ENCODE measurements around the gene CPNE5.
"Not testable (repeated sequence)": the region's sequence is repeated elsewhere in the genome, so short reads cannot be mapped to it uniquely, and the experiment has no call there.

The CPNE5 gene

DNA sequence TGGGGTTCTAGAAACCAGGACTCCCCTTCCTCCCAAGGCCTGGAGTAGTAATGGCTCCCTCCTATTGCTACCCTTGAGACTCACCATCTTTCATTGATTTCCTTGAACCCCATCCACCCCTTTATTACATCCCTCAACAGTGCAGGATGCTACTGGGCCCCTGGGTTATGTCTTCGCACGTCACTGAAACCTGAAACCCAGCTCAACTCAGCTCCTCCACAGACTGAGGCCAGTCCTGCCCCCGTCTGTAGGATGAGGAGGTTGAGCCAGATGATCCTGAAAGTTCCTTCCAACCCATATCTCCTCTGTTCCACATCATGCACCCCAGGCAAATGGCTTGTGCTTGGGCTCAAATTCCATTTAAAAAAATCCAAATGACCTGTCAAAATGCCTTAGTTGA, 21.4 kb downstream of the CPNE5 start:
- Mint-ChIP-seq H3K4me3 (no peak overlapping the region), H3K4me1 (ENCODE audit: low read depth) (no peaks in the 10 kb centered on the region), H3K27ac (no peak overlapping the region), H3K9me3 (no peaks in the 10 kb centered on the region), H3K36me3 (ENCODE audit: low read depth) (no peaks in the 10 kb centered on the region), H3K27me3 (no peaks in the 10 kb centered on the region)

DNA sequence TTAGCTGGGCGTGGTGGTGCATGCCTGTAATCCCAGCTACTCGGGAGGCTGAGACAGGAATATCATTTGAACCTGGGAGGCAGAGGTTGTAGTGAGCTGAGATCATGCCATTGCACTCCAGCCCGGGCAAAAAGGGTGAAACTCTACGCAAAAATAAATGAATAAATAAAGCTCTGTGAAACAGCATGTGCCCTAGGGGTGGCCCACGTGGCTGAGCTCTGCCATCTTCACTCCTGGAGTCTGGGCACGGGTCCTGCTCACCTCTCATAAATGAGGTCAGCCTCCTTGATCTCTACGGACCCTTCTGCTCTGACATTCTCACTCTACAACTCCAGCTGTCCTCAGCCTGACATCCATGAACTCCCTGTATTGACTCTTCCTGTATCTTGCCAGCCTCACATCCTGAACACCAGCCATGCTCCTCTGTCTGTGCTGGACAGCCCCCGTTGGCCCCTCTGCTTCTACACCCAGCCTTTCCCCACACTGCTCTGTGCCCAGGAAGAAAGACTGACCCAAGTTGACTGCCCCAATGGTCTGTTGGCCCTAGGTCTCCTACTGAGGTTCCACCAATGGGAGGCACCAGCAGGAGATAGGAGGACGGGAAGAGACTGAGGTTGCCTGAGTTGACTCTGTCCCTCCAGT, 21.9 kb downstream of the CPNE5 start:
- H3K9me3 Mint-ChIP-seq, result no peaks in the 10 kb centered on the region
- no peaks in the 10 kb centered on the region for H3K27me3 Mint-ChIP-seq
- H3K4me1 Mint-ChIP-seq (ENCODE audit: low read depth), result no peaks in the 10 kb centered on the region

DNA sequence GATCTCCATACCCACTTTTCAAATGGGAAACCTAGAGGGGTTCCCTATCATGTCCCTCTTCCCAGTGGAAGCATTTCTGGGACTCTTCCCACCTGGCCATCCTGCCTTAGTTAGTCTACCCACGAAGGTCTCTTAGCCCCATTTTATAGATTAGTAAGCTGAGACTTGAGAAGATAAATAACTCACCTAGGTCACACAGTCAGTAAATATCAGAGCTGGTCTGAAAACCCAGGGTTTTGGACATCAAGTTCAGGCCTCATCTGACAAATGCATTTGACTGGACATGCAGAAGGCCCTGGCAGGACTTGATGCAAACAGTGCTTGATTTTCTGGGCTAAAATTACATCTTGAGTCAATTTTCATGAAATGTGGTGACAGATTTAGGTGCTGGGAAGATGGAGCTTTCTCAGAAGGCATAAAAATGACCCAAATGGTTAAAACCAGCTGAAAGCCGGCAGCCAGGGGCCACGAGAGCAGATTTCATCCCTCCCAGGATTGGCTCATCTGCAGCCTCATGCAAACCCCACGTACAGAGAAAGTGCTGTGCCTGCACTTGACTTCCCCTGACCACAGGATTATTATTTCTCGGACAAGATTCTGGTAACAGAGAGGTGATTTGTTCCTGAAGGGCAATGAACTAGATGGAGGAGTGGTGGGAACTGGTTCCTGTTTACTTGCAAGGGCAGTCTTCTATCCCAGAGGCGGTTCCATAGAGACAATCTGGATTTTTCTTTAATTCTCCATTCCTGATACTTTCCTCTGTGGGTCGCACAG, 23.1 kb downstream of the CPNE5 start:
- Mint-ChIP-seq H3K4me3 (no peak overlapping the region), H3K9me3 (no peaks in the 10 kb centered on the region), H3K27ac (no peak overlapping the region), H3K36me3 (ENCODE audit: low read depth) (no peaks in the 10 kb centered on the region), H3K4me1 (ENCODE audit: low read depth) (no peaks in the 10 kb centered on the region), H3K27me3 (no peaks in the 10 kb centered on the region)

More for the DNA sequence above, 21.9 kb downstream of the CPNE5 start:
- H3K4me3 Mint-ChIP-seq, result no peak overlapping the region
- H3K36me3 Mint-ChIP-seq (ENCODE audit: low read depth), result no peaks in the 10 kb centered on the region
- no peak overlapping the region for H3K27ac Mint-ChIP-seq

DNA sequence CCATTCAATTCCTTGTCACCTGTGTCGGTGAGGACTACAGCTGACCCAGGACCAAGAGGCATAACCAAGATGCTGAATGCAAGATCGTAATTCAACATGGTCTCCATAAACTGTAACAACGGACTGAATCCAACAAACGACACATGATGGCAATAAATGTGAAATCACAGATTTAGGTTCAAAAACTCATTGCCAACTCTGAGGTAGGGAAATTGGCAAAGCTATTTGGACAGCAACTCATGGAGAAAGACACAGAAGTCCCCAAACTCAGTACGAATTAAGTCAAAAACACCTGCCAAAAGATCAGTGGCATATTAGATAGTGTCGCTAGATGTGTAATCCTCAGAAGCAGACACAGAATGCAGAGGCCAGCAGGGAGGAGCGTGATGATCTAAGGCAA, 25.0 kb downstream of the CPNE5 start:
- Mint-ChIP-seq H3K36me3 (ENCODE audit: low read depth) (no peaks in the 10 kb centered on the region), H3K27me3 (no peaks in the 10 kb centered on the region), H3K4me3 (no peak overlapping the region), H3K27ac (no peak overlapping the region), H3K9me3 (no peaks in the 10 kb centered on the region), H3K4me1 (ENCODE audit: low read depth) (no peaks in the 10 kb centered on the region)

DNA sequence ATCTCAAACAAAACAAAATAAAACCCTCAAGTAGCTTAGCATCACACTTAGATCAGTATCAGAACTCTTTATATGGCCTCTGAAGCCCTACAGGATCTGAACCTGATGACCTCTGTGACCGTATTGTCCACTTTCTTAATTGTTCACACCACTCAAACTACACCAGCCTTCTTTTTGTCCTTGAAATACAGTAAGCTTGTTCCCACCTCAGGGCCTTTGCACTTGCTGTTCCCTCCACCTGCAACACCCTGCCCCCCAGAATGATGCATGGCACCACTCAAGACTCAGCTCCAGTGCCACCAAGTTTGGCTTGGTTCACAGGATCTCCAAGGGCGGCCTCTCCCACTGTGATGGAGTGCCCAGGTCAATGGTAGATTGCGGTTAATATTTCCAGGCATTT, 25.7 kb downstream of the CPNE5 start:
- Mint-ChIP-seq H3K4me1 (ENCODE audit: low read depth) (no peaks in the 10 kb centered on the region), H3K9me3 (no peaks in the 10 kb centered on the region), H3K27ac (no peak overlapping the region), H3K27me3 (no peaks in the 10 kb centered on the region), H3K36me3 (ENCODE audit: low read depth) (no peaks in the 10 kb centered on the region), H3K4me3 (no peak overlapping the region)

DNA sequence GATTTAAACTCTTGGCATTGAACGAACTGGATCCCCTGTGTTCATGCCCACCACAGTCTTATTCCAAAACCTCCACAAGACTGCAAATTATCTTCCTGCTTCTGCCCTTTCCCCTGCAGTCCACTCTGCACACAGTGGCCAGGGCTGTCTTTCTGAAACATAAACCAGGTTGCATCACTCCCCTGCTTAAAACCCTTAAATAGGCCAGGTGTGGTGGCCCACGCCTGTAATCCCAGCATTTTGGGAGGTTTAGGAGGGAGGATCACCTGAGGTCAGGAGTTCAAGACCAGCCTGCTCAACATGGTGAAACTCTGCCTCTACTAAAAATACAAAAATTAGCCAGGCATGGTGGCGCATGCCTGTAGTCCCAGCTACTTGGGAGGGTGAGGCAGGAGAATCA, 26.2 kb downstream of the CPNE5 start:
- not testable (repeated sequence) for H3K36me3 Mint-ChIP-seq (ENCODE audit: low read depth); H3K27ac Mint-ChIP-seq; H3K4me3 Mint-ChIP-seq; H3K9me3 Mint-ChIP-seq; H3K4me1 Mint-ChIP-seq (ENCODE audit: low read depth); H3K27me3 Mint-ChIP-seq

DNA sequence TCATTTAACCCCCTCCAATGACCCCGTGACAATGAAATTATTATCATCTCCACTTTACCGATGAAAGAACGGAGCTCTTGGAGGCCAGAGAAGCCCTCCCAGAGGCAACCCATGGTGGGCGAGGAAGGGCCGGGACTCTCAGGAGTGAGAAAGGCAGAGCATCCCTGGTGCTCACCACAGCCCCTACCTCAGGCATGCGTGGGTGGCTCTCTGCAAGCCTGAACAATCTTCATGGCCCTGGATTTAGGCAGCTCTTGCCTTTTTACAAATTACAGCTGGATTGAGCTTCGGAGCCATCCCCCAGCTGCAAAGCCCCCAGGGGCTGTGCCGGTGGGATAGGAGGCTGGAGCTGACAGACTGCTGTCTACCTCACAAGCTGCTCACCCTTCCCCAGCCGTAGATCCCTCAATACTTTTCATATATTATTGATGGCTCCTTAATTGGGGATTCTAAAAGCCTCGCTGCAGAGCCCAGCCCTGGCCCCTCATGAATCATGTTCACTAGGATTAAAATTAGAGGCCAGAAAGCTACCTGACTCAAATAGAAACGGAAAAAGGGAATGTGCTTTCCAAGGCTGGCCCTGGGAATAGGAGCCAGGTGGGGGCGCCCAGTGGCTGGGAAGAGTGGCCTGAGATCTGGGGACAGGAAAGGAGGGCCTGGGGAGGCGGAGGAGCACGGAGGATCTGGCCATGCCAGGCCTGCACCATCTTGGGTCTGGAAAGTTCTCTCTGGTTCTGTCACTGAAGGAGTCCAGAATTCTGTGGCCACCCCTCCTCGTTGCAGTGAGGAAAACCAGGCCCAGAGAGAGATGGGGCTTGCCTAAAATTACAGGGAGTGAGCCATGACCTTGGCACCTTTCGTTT, 29.1 kb downstream of the CPNE5 start:
- H3K36me3 Mint-ChIP-seq (ENCODE audit: low read depth), result no peaks in the 10 kb centered on the region
- no peak overlapping the region for H3K4me3 Mint-ChIP-seq
- H3K27ac Mint-ChIP-seq, result no peak overlapping the region
- no peaks in the 10 kb centered on the region for H3K27me3 Mint-ChIP-seq
- H3K9me3 Mint-ChIP-seq, result no peaks in the 10 kb centered on the region
- H3K4me1 Mint-ChIP-seq (ENCODE audit: low read depth), result no peaks in the 10 kb centered on the region

DNA sequence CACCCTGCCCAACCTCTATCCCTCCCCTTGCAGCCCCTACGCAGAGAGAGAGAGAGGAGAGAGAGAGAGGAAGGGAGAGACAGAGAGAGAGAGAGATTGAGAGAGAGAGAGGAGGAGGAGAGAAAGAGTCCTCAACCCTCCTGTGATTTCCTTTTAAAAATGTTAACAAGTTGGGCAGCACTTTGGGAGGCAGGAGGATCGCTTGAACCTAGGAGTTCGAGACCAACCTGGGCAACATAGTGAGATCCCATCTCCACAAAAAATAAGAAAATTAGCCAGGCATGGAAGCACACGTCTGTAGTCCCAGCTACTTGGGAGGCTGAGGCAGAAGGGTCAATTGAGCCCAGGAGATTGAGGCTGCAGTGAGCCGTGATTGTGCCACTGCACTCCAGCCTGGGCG, 30.1 kb downstream of the CPNE5 start:
- no peaks in the 10 kb centered on the region for H3K9me3 Mint-ChIP-seq
- no peaks in the 10 kb centered on the region for H3K27me3 Mint-ChIP-seq
- H3K4me3 Mint-ChIP-seq, result no peak overlapping the region
- no peaks in the 10 kb centered on the region for H3K4me1 Mint-ChIP-seq (ENCODE audit: low read depth)
- H3K27ac Mint-ChIP-seq, result no peak overlapping the region
- H3K36me3 Mint-ChIP-seq (ENCODE audit: low read depth), result no peaks in the 10 kb centered on the region

DNA sequence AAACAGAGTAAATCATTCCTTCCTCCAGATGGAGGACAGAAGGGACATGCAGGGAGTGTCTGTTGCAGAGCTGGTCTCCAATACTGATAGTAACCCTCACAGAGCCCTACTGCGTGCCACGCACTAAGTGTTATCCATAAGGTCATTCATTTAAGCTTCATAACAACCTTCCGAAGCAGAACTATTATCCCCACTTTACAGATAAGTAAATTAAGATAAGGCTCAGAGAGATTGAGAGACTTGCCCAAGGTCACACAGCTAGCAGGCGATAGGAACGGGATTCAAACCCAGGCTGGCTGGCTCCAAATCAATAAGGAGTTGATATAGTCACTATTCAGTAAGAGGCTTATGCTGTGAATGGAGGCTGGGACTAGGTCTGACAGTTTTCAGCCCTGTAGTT, 30.6 kb downstream of the CPNE5 start:
- H3K4me3 Mint-ChIP-seq, result no peak overlapping the region
- H3K27ac Mint-ChIP-seq, result no peak overlapping the region
- no peaks in the 10 kb centered on the region for H3K27me3 Mint-ChIP-seq
- no peaks in the 10 kb centered on the region for H3K4me1 Mint-ChIP-seq (ENCODE audit: low read depth)
- H3K9me3 Mint-ChIP-seq, result no peaks in the 10 kb centered on the region
- H3K36me3 Mint-ChIP-seq (ENCODE audit: low read depth), result no peaks in the 10 kb centered on the region

DNA sequence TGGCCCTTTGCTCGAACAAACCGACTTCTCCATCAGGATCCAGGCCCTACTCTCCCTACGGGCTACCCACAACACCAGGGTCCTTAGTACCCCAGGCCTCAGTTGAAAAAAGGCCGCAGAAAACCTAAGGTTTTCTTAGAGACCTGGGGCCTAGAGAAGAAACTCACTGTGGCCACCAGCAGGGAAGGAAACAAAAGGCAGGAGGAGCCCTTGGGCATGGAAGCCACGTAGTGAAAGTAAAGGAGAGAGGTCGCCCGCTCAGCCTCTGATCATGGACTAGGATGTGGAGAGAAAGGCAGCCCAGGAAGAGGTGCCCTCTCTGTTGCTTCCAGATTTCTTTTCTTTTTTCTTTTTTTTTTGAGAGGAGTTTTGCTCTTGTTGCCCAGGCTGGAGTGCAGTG, 31.5 kb downstream of the CPNE5 start:
- no peak overlapping the region for H3K27ac Mint-ChIP-seq
- no peaks in the 10 kb centered on the region for H3K9me3 Mint-ChIP-seq
- H3K27me3 Mint-ChIP-seq, result no peaks in the 10 kb centered on the region
- no peak overlapping the region for H3K4me3 Mint-ChIP-seq
- H3K4me1 Mint-ChIP-seq (ENCODE audit: low read depth), result no peaks in the 10 kb centered on the region
- no peaks in the 10 kb centered on the region for H3K36me3 Mint-ChIP-seq (ENCODE audit: low read depth)

DNA sequence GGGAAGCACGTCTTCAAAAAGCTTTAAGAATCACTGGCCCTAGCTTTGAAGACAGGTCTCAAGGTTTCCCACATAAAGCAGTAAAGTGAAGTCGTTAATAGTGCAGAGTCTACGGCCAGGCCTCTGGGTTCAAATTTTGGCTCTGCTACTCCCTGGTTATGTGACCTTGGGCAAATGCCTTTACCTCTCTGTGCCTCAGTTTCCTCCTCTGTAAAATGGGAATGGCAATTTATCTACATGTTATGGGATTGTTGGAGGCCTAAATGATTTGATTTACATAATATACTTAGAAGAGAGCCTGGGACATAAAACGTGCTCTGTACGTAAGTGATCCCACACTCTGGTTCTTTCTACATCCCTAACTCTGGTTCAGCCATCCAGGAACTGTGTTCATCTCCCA, 32.1 kb downstream of the CPNE5 start:
- Mint-ChIP-seq H3K36me3 (ENCODE audit: low read depth) (no peaks in the 10 kb centered on the region), H3K4me3 (no peak overlapping the region), H3K9me3 (no peaks in the 10 kb centered on the region), H3K27ac (no peak overlapping the region), H3K27me3 (no peaks in the 10 kb centered on the region), H3K4me1 (ENCODE audit: low read depth) (no peaks in the 10 kb centered on the region)

DNA sequence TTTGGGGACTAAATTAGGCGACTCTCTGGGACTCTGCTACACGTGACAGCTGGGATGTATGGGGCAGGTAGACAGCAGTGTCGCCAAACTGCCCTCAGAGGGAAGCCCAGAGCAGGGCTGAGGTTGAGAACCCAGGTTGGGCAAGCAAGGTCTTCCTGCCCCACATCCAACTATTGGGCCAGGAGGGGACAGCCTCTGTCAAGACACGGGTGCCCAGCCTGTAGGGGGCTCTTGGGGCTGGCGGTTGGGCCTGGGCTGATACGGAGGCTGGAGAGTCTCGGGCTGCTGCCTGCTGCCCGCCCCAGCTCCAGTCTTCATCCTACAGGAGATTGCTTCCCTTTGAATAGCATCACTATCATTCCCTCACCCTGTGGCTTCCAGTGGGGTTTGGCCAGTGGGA, 33.3 kb downstream of the CPNE5 start:
- no peaks in the 10 kb centered on the region for H3K4me1 Mint-ChIP-seq (ENCODE audit: low read depth)
- no peak overlapping the region for H3K4me3 Mint-ChIP-seq
- no peak overlapping the region for H3K27ac Mint-ChIP-seq
- no peaks in the 10 kb centered on the region for H3K36me3 Mint-ChIP-seq (ENCODE audit: low read depth)
- H3K27me3 Mint-ChIP-seq, result no peaks in the 10 kb centered on the region
- no peaks in the 10 kb centered on the region for H3K9me3 Mint-ChIP-seq

DNA sequence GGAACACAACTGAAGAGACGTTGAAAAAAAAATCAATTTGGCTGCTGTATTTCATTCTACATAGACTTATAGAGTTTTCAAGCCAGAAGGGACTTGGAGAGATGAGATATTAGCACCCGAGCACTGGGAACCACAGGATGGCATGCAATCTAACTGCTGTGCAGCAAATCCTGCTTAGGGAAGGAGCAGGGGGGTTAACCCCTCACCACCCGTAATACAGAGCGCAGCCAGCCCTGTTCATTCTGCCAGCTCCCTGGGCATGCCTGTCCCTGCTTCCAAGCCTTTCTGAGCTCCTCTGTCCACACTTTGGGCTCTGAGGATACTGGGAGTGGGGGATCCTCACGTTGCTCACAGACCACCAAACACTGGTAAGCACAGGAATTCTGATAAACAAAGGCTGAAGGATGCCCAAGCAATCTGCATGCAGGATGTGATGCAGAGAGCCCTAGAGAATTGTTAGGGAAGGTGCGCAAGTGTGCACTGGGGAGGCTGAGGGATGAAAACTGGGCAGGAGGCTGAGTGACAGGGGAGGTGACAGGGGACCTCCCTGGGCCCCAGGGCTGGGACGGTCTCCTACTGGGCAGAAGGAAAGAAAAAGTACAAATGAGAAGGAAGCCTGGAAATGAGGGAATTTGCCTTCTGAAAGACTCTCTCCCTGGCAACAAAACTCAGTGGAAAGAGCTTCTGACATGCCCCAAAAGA, 34.0 kb downstream of the CPNE5 start:
- Mint-ChIP-seq H3K36me3 (ENCODE audit: low read depth) (no peaks in the 10 kb centered on the region), H3K9me3 (no peaks in the 10 kb centered on the region), H3K4me3 (no peak overlapping the region), H3K4me1 (ENCODE audit: low read depth) (no peaks in the 10 kb centered on the region), H3K27ac (no peak overlapping the region), H3K27me3 (no peaks in the 10 kb centered on the region)

DNA sequence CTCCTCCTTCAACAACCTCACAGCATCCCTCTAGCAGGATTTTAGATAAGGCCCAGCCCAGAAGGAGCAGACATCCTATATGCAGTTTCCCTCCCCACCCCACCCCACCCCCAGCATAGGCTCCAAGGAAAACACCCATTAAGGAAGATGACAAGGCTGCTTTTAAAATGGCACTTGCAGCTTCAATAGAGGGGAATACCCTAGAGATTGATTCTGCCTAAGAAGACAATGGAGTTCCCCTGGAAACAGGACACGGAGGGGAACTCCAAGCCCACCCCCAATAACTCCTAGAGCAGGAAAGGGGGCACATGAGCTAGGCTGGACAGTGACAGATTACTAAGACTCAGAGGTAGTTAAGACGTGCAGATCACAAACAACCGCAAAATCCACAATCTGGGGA, 34.7 kb downstream of the CPNE5 start:
- Mint-ChIP-seq H3K27ac (no peak overlapping the region), H3K9me3 (no peaks in the 10 kb centered on the region), H3K36me3 (ENCODE audit: low read depth) (no peaks in the 10 kb centered on the region), H3K4me3 (no peak overlapping the region), H3K27me3 (no peaks in the 10 kb centered on the region), H3K4me1 (ENCODE audit: low read depth) (no peaks in the 10 kb centered on the region)

DNA sequence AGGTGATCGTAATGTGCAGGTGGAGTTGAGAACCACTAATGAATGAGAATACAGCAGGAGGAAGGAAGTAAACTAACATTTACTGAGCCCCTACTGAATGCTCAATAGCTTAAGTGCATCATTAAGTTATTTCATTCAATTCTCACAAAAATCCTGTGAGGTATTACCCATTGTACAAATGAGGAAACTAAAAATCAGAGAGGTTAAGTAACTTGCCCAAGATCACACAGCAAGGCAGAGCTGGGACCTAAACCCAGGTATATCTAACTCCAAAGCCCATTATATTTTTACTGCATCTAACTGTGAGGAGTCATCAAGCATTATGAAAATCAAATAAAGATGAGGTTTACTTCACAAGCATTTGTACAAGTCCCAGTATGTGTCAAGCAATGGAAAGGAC, 35.3 kb downstream of the CPNE5 start:
- Mint-ChIP-seq H3K9me3 (no peaks in the 10 kb centered on the region), H3K27ac (no peak overlapping the region), H3K4me1 (ENCODE audit: low read depth) (no peaks in the 10 kb centered on the region), H3K36me3 (ENCODE audit: low read depth) (no peaks in the 10 kb centered on the region), H3K27me3 (no peaks in the 10 kb centered on the region), H3K4me3 (no peak overlapping the region)
